Skeletal muscle satellite cell (primary cell): Measurements from ENCODE around the gene BIRC7.

Experiments
- H3K27me3 ChIP-seq: 2 replicates; pipeline ENCODE4 v1.7.0; 2013; ENCODE audit warnings: low read length; ENCODE audit not compliant: control insufficient read depth, insufficient read depth
- H3K36me3 ChIP-seq: 2 replicates; pipeline ENCODE4 v1.7.0; 2013; ENCODE audit warnings: mild to moderate bottlenecking, control low read depth, low read length; ENCODE audit not compliant: insufficient read depth
- H3K4me1 ChIP-seq: 2 replicates; pipeline ENCODE4 v1.7.0; 2013; ENCODE audit warnings: low read length; ENCODE audit not compliant: control insufficient read depth, insufficient read depth
- H3K4me2 ChIP-seq: 2 replicates; pipeline ENCODE4 v1.7.0; 2013; ENCODE audit warnings: mild to moderate bottlenecking, low read length
- H3K4me3 ChIP-seq: 2 replicates; pipeline ENCODE4 v1.7.0; 2013; ENCODE audit warnings: low read length
- H3K9ac ChIP-seq: 2 replicates; pipeline ENCODE4 v1.7.0; 2013; ENCODE audit warnings: mild to moderate bottlenecking, low read depth, low read length, moderate library complexity
- H3K9me3 ChIP-seq: replicated peaks from 2 replicates; pipeline ENCODE4 v1.7.0; 2013; ENCODE audit warnings: mild to moderate bottlenecking, control low read depth, low read length

BIRC7 gene

DNA sequence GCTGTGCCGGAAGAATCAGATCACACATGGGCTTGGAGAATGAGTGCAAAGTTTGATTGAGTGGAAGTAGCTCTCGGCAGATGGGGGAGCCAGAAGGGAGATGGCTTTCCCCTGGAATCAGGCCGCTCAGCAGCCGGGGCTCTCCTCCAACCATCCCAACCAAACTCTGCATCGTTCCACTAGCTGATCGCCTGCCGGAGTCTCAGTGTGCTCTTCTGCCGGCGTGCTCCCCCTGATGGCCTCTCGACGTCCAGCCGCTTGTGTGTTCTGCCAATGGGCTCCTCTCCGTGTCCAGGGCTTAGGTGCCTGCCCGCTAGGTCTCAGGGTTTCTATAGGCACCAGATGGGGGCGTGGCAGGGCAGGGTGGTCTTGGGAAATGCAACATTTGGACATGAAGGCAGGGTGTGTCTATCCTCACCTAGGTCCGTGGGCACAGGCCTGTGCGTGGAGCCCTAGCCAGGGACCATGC lies 4.9 kb upstream of the BIRC7 start:
- Histone ChIP-seq H3K9ac (no peak overlapping the region), H3K4me3 (no peak overlapping the region), H3K4me2 (no peak overlapping the region), H3K27me3 (peaks cover 33% of the 10 kb centered on the region), H3K36me3 (no peaks in the 10 kb centered on the region), H3K4me1 (peaks cover 8% of the 10 kb centered on the region), H3K9me3 (no peaks in the 10 kb centered on the region)

DNA sequence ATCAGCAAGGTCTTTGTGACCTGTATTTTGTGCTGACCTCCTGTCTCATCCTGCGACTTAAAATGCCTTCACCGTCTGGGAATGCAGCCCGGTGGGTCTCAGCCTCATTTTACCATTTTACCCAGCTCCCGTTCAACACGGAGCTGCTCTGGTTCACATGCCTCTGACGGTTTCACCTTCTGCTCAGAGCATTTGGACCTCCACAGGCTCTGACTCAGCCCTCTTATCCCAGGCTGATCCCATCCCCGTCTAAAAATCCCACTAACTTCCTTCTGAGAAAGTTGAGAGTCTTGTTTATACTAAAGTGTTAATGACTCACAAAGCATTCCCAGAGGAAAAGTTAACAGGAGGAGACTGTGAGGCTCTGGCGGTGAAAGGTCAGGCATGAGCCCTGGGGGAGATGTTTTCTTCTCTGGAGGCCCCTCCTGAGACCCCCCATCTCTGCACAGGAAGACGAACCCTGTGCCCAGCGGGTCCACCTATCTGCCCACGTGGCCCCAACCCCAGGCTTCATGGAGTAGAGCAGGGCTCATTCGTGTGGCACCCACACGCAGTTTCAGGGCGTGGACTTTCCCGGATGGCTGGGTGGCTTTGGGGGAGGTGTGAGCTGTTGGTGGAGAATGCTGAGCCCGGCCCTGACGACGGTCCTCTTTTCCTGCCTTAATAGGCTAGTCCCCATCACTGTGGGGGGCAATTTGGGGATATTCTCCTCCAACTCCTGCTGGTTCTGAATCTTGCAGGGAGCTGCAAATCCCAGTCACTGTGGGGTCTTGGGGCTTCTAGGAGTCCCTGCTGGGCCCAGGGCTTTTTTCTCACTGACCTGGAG lies 3.3 kb upstream of the BIRC7 start:
- peak overlapping the region; percentile 38 for H3K4me2 ChIP-seq
- H3K4me3 ChIP-seq, result no peak overlapping the region
- no peak overlapping the region for H3K9ac ChIP-seq
- peaks cover 33% of the 10 kb centered on the region for H3K27me3 ChIP-seq
- H3K4me1 ChIP-seq, result peaks cover 8% of the 10 kb centered on the region
- H3K36me3 ChIP-seq, result no peaks in the 10 kb centered on the region
- no peaks in the 10 kb centered on the region for H3K9me3 ChIP-seq

DNA sequence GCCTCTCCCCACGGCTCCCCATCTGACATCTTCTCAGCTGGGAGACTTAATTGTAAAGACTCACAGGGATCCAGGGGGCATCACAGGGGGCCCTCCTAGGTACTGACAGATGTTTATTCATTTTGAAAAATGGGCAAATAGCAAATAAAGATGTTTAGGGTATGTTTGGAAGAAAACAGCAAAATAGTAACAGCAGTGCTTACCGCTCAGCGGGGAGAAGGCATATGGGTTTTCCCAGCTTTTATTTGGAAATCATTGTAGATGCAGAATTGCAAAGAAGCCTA lies 2.7 kb upstream of the BIRC7 start:
- no peak overlapping the region for H3K4me3 ChIP-seq
- H3K9me3 ChIP-seq, result no peaks in the 10 kb centered on the region
- peaks cover 8% of the 10 kb centered on the region for H3K4me1 ChIP-seq
- peaks cover 33% of the 10 kb centered on the region for H3K27me3 ChIP-seq
- H3K9ac ChIP-seq, result no peak overlapping the region
- no peaks in the 10 kb centered on the region for H3K36me3 ChIP-seq
- H3K4me2 ChIP-seq, result no peak overlapping the region

DNA sequence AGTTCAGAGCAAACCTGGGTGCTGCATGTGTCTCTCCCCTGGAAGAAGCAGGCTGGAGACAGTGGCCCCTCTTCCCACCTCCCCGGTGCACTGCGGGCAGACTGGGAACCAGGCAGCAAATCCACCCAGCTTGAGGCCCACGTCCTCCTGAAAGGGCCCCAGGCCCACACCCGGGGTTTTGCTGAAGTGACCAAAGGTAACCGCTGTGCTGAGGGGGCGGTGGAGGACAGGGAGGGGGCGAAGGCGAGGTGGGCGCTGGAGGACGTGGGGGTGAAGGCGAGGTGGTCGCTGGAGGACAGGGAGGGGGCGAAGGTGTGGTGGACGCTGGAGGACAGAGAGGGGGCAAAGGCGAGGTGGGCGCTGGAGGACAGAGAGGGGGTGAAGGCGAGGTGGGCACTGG lies 1.8 kb upstream of the BIRC7 start:
- Histone ChIP-seq H3K4me1 (peaks cover 8% of the 10 kb centered on the region), H3K27me3 (peaks cover 28% of the 10 kb centered on the region), H3K4me3 (no peak overlapping the region), H3K9ac (no peak overlapping the region), H3K9me3 (no peaks in the 10 kb centered on the region), H3K4me2 (no peak overlapping the region), H3K36me3 (no peaks in the 10 kb centered on the region)

DNA sequence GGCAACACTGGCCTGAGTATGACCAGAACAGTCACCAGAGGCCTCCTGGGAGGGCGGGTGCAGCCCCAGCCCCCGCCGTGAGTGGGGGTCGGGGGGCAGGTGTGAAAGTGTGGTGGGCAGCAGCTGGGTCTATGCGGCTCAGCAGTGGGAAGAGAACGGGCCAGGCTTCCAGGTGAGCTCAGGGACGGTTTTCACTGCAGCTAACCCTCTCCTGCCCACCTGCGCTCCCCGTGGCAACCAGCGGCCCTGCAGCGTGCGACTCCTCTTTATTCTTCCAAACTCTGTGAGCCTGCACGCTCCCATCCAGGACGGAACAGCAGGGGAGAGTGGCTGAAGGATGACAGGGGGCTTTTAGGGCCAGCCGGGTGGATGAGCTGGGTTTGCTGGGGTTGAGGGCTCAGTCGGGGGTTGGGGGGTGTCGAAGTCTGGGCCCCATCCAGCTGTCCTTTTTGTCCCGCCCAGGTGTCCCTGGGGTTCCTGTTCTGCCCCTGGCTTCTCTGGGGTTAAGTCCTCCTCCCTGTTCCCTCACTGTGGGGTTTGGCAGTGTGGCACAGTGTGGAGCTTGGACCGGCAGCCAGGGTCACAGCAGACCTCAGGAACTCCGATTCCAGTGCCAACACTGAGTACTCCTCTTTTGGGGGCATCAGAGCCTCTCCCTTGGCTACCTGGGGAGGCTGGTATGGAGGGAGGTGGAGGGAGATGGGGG lies 859 bp upstream of the BIRC7 start:
- Histone ChIP-seq H3K4me1 (peaks cover 8% of the 10 kb centered on the region), H3K4me3 (no peak overlapping the region), H3K27me3 (peaks cover 25% of the 10 kb centered on the region), H3K9me3 (no peaks in the 10 kb centered on the region), H3K9ac (no peak overlapping the region), H3K36me3 (no peaks in the 10 kb centered on the region), H3K4me2 (no peak overlapping the region)

DNA sequence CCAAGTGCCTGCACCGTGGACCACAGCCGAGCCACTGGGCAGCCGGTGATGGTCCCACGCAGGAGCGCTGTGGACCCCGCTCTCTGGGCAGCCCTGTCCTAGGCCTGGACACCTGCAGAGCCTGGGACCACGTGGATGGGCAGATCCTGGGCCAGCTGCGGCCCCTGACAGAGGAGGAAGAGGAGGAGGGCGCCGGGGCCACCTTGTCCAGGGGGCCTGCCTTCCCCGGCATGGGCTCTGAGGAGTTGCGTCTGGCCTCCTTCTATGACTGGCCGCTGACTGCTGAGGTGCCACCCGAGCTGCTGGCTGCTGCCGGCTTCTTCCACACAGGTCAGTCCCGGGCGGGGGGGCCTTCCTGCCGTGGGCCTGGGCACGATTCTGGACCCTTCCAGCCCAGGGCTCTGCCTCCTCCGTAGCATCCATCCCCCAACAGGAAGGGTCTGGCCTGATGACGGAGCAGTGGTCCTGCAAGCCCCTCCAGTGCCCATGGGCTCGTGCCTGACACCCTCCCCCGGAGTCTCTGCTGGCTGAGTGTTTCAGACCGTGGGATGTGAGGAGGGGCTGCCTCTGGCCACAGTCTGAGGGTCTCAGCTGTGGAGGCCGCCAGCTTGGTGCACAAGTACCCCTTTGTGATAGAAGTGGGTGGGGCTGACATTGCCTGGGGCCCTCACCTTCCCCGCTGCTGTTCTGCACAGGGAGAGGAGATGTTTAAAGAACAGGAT lies 572 bp downstream of the BIRC7 start:
- Histone ChIP-seq H3K4me3 (no peak overlapping the region), H3K27me3 (peaks cover 21% of the 10 kb centered on the region), H3K36me3 (no peaks in the 10 kb centered on the region), H3K9me3 (no peaks in the 10 kb centered on the region), H3K4me1 (peaks cover 8% of the 10 kb centered on the region), H3K9ac (no peak overlapping the region), H3K4me2 (no peak overlapping the region)

DNA sequence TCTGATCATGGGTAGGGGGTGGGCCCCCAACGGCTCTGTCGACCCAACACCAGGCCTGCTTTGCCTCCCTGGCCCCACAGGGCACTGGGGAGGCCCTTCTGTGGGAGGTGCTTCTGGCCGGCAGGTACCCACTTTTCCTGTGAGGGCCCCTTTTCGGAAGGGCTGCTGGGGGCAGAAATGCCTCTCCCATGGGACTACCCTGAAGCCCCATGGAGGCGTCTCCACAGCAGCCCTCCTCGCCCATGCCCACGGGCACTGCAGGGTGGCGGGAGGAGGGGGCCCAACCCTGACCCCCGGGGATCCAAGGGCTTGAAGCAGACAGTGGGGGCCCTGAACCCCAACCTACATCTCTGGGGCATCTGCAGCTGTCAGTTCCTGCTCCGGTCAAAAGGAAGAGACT lies 2.3 kb downstream of the BIRC7 start:
- Histone ChIP-seq H3K27me3 (peaks cover 22% of the 10 kb centered on the region), H3K4me3 (no peak overlapping the region), H3K9ac (no peak overlapping the region), H3K9me3 (no peaks in the 10 kb centered on the region), H3K36me3 (no peaks in the 10 kb centered on the region), H3K4me2 (no peak overlapping the region), H3K4me1 (no peaks in the 10 kb centered on the region)

DNA sequence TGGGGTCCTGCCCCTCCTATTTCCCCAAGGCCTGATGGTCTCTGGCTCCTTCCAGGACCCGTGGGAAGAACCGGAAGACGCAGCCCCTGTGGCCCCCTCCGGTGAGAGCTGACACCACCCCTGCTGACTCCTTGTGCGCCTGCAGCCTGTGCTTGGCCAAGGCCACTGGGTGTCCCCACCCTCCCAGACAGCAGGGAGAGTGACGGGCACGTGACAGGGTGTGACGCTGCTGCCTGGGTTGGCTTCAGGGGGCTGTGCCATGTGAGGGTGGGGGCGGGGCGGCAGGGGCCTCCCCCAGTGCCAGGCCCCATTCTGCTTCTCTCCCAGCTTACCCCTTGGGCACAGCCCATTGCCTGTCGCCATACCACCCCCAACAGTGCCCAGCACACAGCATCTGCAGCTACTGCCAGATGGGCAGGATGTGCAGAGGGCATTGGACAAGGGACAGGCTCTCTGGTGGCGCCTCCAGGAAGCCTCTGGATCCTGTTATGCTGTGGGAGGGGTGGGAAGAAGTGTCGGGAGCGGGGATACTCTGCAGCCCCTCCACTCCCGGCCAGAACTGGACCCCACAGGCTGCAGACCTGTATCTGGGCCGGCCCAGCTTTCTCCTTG lies 2.9 kb downstream of the BIRC7 start:
- Histone ChIP-seq H3K9ac (no peak overlapping the region), H3K4me3 (no peak overlapping the region), H3K27me3 (peaks cover 19% of the 10 kb centered on the region), H3K36me3 (no peaks in the 10 kb centered on the region), H3K4me1 (no peaks in the 10 kb centered on the region), H3K9me3 (no peaks in the 10 kb centered on the region), H3K4me2 (no peak overlapping the region)

DNA sequence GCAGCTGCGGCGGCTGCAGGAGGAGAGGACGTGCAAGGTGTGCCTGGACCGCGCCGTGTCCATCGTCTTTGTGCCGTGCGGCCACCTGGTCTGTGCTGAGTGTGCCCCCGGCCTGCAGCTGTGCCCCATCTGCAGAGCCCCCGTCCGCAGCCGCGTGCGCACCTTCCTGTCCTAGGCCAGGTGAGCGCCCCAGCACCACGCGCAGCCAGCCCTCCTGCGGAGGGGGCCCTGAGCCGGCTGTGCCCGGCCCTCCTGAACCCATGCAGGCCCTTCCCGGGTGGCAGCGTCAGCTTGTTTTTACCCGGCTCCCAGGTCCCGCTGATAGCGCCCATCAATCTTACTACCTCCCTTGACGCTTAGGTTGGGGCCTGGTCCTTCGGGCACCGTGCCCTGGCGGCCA lies 3.7 kb downstream of the BIRC7 start:
- H3K27me3 ChIP-seq, result peaks cover 19% of the 10 kb centered on the region

DNA sequence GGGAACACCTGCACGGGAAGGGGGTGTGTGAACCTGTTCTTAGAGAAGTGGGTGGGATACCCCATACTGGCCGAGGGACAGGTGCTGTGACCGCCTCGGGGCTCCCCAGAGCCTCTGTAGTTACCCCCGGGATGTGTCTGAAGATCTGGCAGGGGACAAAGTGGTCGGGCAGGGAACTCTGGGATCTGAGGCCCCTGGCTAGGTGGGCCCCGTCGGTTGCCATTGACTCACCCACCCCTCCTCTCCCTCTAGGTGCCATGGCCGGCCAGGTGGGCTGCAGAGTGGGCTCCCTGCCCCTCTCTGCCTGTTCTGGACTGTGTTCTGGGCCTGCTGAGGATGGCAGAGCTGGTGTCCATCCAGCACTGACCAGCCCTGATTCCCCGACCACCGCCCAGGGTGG lies 4.3 kb downstream of the BIRC7 start:
- no peak overlapping the region for H3K9ac ChIP-seq
- no peak overlapping the region for H3K4me3 ChIP-seq
- H3K4me2 ChIP-seq, result no peak overlapping the region
- H3K4me1 ChIP-seq, result no peaks in the 10 kb centered on the region
- no peaks in the 10 kb centered on the region for H3K36me3 ChIP-seq
- H3K9me3 ChIP-seq, result no peaks in the 10 kb centered on the region
- H3K27me3 ChIP-seq, result peaks cover 21% of the 10 kb centered on the region

More for the DNA sequence above, 3.7 kb downstream of the BIRC7 start:
- no peaks in the 10 kb centered on the region for H3K9me3 ChIP-seq
- H3K36me3 ChIP-seq, result no peaks in the 10 kb centered on the region
- H3K4me3 ChIP-seq, result no peak overlapping the region
- no peak overlapping the region for H3K9ac ChIP-seq
- no peaks in the 10 kb centered on the region for H3K4me1 ChIP-seq
- H3K4me2 ChIP-seq, result no peak overlapping the region

DNA sequence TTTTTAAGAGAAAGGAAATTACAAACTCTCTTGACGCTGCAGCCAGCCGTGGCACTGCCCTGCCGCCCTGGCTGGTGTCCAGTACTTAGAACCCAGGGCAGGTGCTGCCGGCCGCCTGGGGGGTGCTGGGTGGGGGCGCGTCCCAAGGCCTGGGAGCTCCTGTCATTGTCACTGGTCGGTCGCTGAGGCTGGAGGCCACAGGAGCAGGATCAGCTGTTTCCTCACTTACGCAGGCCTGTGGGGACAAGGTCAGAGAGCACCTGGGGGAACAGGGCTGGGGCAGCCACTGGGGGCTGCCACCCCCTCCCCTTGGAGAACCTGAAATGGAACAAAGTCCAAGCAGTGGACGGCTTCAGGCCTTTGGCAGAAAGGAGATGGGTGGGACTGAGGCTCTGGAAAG lies 5.6 kb downstream of the BIRC7 start:
- Histone ChIP-seq H3K27me3 (peaks cover 22% of the 10 kb centered on the region), H3K9ac (no peak overlapping the region), H3K9me3 (no peaks in the 10 kb centered on the region), H3K36me3 (no peaks in the 10 kb centered on the region), H3K4me1 (no peaks in the 10 kb centered on the region), H3K4me2 (no peak overlapping the region), H3K4me3 (no peak overlapping the region)
